Activated CD4-positive, alpha-beta T cell treated with anti-CD3 and anti-CD28 coated beads, Interleukin-10, Interleukin-2, amounts not matched to agents 100 ng/mL and 50 ng/mL, durations not matched to agents 16 hours and 8 hours (primary cell): ENCODE data around the gene MISFA.
"Not testable (repeated sequence)": the region's sequence is repeated elsewhere in the genome, so short reads cannot be mapped to it uniquely, and the experiment has no call there.

Experiments
- DNase-seq: peaks from one replicate; pipeline ENCODE4 v3.0.0-alpha.2; 2020

The MISFA gene

GRCh38 chr11:18618342-18619025 is 18.9 kb downstream of the MISFA start:
- no peak for DNase-seq

- no peak for DNase-seq
Measured at GRCh38 chr11:18623707-18624106, 24.1 kb downstream of the MISFA start.

GRCh38 chr11:18624161-18624560 is 24.6 kb downstream of the MISFA start:
- DNase-seq = no peak

GRCh38 chr11:18632841-18633240 is 33.3 kb downstream of the MISFA start:
- DNase-seq = peak; percentile 4

GRCh38 chr11:18633256-18634139 is 33.9 kb downstream of the MISFA start:
- peak; percentile 84 for DNase-seq

GRCh38 chr11:18634140-18635032 is 34.8 kb downstream of the MISFA start, which contains the start of gene SPTY2D1:
Gene SPTY2D1, minus strand, starts transcription at chr11:18634342. Its CDS starts 85 bp downstream, at chr11:18634257.
- DNase-seq = peak; percentile 99

GRCh38 chr11:18641677-18642076 is 42.1 kb downstream of the MISFA start:
- DNase-seq = no peak

- not testable (repeated sequence) for DNase-seq
Measured at GRCh38 chr11:18643034-18643433, 43.4 kb downstream of the MISFA start.

GRCh38 chr11:18650353-18650752 is 50.8 kb downstream of the MISFA start:
- DNase-seq = no peak

- DNase-seq = peak; percentile 72
Measured at GRCh38 chr11:18650859-18651557, 51.4 kb downstream of the MISFA start.
